ENCODE measurements around the gene BABAM2. TPM values are rescaled to one million over a fixed set of nuclear protein-coding genes. Genes with fewer than 3 reads are reported as not detected.

BABAM2 gene
- total RNA-seq, 4 donors from 2014 or later, result 24.3 to 46.1 (median 44.5) TPM

GRCh38 chr2:28310107-28310506 lies 419.6 kb downstream of the BABAM2 start:
- Histone ChIP-seq H3K9me3 (peaks cover 0 to 6% (median 0%) of the 10 kb centered on the region in 4 donors), H3K4me1 (no peaks in the 10 kb centered on the region), H3K36me3 (peaks cover 0 to 28% (median 0%) of the 10 kb centered on the region in 3 donors), H3K4me3 (no peak overlapping the region), H3K27ac (no peak overlapping the region), H3K27me3 (no peaks in the 10 kb centered on the region)
- WGBS, 2 donors, result 57 to 70% methylated on average over 2 of the region's 2 CpGs
- TF ChIP-seq EP300 (IDR thresholded peaks at IDR 0.05) (no peak), POLR2A (IDR thresholded peaks at IDR 0.05) (no peak), CTCF (IDR thresholded peaks at IDR 0.05) (no peak)
- no peak for DNase-seq (ENCODE audit: low spot score in 2 of 2)

GRCh38 chr2:28311660-28312249 lies 421.2 kb downstream of the BABAM2 start:
- TF ChIP-seq POLR2A (IDR thresholded peaks at IDR 0.05) (no peak), EP300 (IDR thresholded peaks at IDR 0.05) (no peak), CTCF (IDR thresholded peaks at IDR 0.05) (no peak)
- H3K27ac ChIP-seq, result no peak overlapping the region
- 90 to 93% methylated on average over 7 of the region's 7 CpGs for WGBS, 2 donors
- H3K4me3 ChIP-seq, result no peak overlapping the region
- DNase-seq (ENCODE audit: low spot score in 2 of 2), result no peak
- no peaks in the 10 kb centered on the region for H3K9me3 ChIP-seq
- no peaks in the 10 kb centered on the region for H3K27me3 ChIP-seq
- peaks cover 0 to 28% (median 0%) of the 10 kb centered on the region in 3 donors for H3K36me3 ChIP-seq
- peaks cover 0 to 3% (median 0%) of the 10 kb centered on the region in 4 donors for H3K4me1 ChIP-seq

GRCh38 chr2:28312307-28313219 lies 422.0 kb downstream of the BABAM2 start:
- no peak overlapping the region for H3K27ac ChIP-seq
- no peaks in the 10 kb centered on the region for H3K9me3 ChIP-seq
- H3K27me3 ChIP-seq, result no peaks in the 10 kb centered on the region
- H3K36me3 ChIP-seq, result peaks cover 0 to 28% (median 0%) of the 10 kb centered on the region in 3 donors
- WGBS, 2 donors, result 90 to 93% methylated on average over 6 of the region's 6 CpGs
- peaks cover 0 to 10% (median 0%) of the 10 kb centered on the region in 4 donors for H3K4me1 ChIP-seq
- H3K4me3 ChIP-seq, result no peak overlapping the region
- DNase-seq (ENCODE audit: low spot score in 2 of 2), result no peak
- TF ChIP-seq POLR2A (IDR thresholded peaks at IDR 0.05) (no peak), EP300 (IDR thresholded peaks at IDR 0.05) (no peak), CTCF (IDR thresholded peaks at IDR 0.05) (no peak)

DNA sequence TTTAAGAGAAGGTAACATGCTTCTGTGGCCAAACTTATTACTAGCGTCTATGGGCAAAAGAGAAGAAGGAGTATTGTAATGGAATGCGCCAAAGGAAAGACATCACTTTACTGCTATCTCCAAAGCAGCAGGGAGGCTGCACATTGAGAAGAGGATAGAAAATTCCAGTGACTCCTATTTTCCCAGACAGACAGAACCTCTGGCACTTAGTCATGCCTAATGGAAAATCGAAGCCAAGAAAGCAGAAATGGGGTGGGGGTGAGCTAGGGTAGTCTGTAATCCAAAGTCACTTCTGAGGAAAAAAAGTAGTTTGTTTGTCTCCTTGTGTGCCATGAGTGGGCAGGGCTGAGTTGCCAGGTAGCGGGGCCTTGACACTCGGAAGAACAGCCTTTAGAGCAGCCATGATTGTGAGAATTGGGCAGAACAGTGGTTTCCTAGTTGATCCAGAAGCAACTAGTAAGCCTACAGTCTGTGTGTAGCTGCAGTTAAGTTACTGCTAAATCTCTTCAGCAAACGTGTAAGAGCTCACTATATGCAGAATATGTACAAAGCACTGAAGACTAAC lies 422.8 kb downstream of the BABAM2 start:
- Histone ChIP-seq H3K27ac (no peak overlapping the region), H3K36me3 (peaks cover 0 to 23% (median 0%) of the 10 kb centered on the region in 3 donors), H3K4me3 (no peak overlapping the region), H3K9me3 (no peaks in the 10 kb centered on the region), H3K4me1 (peaks cover 0 to 18% (median 2%) of the 10 kb centered on the region in 4 donors), H3K27me3 (no peaks in the 10 kb centered on the region)
- TF ChIP-seq EP300 (IDR thresholded peaks at IDR 0.05), result no peak
- TF ChIP-seq CTCF (IDR thresholded peaks at IDR 0.05), result no peak
- TF ChIP-seq POLR2A (IDR thresholded peaks at IDR 0.05), result no peak
- WGBS, 2 donors, result 92 to 95% methylated on average over 6 of the region's 6 CpGs
- no peak for DNase-seq (ENCODE audit: low spot score in 2 of 2)

DNA sequence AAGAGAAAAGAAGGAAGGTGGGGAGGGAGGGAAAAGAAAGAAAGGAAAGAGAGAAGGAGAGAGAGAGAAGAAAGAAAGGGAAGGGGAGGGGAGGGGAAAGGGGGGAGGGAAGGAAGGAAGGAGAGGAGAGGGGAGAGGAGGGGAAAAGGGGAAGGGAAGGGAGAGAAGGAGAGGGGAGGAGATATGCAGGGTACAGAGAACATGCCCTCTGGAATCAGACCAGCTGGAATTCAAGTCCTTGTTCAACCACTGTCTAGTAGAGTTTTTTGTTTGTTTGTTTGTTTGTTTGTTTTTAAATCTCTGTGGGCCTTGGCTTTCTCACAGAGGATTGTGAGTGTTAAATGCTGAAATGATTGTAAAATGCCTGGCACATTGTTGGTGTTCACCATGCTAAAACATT lies 424.4 kb downstream of the BABAM2 start:
- TF ChIP-seq POLR2A (IDR thresholded peaks at IDR 0.05) (no peak), CTCF (IDR thresholded peaks at IDR 0.05) (no peak), EP300 (IDR thresholded peaks at IDR 0.05) (no peak)
- Histone ChIP-seq H3K36me3 (peaks cover 0 to 14% (median 0%) of the 10 kb centered on the region in 3 donors), H3K9me3 (no peaks in the 10 kb centered on the region), H3K27ac (no peak overlapping the region), H3K4me3 (no peak overlapping the region), H3K4me1 (peaks cover 0 to 34% (median 11%) of the 10 kb centered on the region in 4 donors), H3K27me3 (no peaks in the 10 kb centered on the region)
- no peak for DNase-seq (ENCODE audit: low spot score in 2 of 2)
